ENCODE results near the gene FKBP6.
"Not testable (repeated sequence)": the region's sequence is repeated elsewhere in the genome, so short reads cannot be mapped to it uniquely, and the experiment has no call there.

The FKBP6 gene

DNA sequence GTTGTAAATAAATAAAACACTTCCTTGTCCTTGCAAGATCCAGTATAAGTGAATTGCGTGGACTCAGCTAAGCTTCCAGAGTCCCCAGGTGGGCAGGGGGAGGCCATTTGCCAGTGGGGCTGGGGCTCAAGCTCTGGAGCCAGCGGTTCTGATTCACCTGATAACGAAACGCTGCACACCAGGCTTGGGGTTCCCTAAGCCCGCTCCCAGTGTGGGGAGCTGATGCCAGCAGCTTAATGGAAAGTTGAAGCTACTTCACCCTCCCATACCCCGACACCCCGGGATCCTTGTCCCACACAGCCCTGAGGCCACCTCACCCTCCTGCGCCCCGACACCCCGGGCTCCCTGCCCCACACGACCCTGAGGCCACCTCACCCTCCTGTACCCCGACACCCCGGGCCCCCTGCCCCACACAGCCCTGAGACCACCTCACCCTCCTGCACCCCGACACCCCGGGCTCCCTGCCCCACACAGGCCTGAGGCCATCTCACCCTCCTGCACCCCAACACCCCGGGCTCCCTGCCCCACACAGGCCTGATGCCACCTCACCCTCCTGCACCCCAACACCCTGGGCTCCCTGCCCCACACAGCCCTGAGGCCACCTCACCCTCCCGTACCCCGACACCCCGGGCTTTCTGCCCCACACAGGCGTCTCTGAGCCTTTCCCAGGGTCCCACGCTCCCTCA is 30.8 kb downstream of the FKBP6 start:
- no peak for DNase-seq

GRCh38 chr7:73359306-73359705 is 31.3 kb downstream of the FKBP6 start:
- no peak for DNase-seq

GRCh38 chr7:73359746-73360375 is 31.9 kb downstream of the FKBP6 start:
- no peak for DNase-seq

- DNase-seq, result not testable (repeated sequence)
These were observed 32.6 kb downstream of the FKBP6 start for GRCh38 chr7:73360590-73360989.

DNA sequence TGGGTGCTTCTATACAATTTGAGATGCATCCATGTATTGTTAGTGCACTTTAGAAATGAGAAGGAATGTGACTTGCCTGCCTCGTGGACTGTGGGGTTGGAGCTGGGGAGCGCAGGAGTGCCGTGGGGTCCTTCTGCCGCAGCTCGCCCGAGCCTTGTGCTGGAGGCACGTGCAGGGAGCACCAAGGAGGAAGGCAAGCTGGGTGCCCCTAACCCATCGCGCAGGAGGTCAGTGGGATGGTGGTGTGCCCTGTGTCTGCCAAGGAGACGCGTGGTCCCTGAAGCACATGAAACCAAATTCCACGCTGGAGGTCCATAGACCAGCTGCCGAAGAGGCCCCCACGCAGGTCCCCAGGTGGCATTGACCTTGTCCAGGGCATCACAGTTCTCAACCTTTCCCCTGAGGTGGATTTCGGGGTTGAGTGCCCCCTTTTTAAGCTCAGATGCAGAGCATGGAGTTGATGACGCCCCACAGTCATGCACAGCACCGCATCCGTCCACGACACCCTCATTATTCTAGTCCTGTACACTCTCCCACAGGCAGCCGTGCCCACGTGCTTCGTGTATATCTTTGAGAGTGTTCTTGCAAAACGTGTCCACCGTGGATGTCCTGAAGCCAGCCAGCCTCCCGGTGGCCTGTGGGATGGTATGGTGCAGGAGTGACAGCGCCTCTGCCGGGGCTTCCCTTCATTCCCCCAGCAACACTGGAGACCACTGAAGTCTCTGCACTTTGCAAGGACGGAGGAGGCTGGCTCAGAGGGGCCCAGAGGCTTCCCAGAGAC is 35.5 kb downstream of the FKBP6 start:
- DNase-seq, result no peak

DNA sequence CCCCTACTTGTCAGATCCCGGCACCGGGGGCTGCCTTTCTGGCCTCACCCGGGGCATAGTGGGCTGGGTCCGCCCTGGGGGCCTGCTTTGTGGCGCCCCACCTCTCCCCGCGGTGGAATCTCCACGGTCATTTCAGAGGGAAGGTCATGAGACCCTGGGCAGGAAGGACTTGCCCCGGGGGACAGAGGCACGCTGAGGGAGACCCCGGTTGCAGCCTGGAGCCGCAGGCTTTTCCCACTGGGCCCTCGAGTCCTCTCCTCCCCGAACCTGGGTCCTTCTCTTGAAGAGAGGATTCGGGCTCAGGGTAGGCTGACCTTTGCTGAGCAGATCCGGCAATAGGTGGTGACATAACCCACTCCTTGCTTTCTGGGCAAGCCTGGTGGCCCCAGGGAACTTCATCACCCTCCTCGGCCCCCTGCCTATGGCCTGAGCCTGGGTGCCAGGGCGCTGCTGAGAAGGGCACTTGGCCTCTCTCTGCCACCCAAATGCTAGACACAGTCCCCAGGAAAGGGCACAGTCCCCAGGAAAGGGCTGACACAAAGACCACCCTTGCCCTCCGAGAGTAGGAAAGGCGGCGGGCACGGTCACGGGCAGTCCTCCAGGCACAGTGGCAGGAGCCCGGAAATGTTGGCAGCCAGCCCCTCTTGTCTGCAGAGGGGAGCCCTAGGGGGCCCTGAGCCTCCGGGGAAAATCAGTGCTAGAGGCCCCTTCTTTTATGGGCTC is 36.2 kb downstream of the FKBP6 start:
- no peak for DNase-seq

- no peak for DNase-seq
These were observed 38.2 kb downstream of the FKBP6 start for GRCh38 chr7:73366127-73366526.

DNA sequence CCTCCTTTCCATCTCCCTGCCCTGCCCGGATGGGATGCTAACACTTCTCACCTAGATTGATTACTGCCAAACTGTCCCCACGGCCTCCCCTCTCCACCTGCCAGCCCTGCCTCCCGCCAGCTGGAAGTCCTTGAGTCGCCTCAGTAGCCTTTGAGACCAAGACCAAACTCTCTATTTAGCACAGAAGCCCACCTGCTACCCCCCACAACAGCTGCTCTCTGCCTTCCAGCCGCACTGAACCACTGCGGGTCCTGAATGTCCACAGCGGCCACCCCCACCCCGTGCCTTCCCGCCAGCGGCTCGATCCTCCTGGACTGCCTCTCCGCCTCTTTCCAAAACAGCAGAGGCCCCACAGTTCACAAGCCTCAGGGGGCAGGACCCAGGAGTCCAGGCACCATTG is 39.0 kb downstream of the FKBP6 start:
- no peak for DNase-seq

DNA sequence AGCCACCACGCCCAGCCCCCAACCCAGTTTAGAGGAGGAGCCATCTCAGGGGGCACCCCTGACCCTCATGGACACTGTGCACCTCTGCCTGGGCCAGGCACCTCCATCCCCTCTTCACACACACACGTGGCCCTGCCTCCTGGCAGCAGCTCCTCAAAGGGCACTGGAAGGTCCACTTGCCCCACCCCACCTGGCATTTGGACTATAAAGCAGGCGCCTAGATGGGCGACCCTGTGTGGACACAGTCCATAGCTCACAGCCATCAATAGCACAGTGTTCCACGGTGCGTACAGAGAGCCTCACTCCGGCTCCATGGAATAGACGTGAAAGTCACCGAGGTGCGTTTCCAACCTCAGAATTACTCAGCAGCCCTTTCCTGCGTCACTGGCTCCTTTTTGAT is 41.0 kb downstream of the FKBP6 start:
- no peak for DNase-seq

- no peak for DNase-seq
These were observed 41.7 kb downstream of the FKBP6 start for GRCh38 chr7:73369622-73370021.

DNA sequence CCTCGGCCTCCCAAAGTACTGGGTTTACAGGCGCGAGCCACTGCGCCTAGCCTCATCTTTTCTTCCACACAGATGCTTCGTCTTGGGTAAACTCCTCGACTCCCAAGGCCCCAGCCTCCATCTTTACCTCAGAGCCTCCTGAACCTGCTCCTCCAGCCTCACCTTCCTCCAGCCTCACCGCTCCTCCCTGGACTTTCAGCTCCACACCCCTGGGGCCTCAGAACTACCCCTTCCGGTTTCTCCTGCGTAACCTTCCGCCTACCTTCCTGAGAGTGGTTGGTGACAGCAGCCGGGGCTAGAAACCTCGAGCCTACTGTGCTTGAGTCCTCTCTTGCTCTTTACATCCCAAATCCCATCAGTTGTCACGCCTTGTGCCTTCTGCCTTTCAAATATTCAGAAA is 45.8 kb downstream of the FKBP6 start:
- DNase-seq, result peak; percentile 39

GRCh38 chr7:73376262-73376661 is 48.3 kb downstream of the FKBP6 start:
- not testable (repeated sequence) for DNase-seq

DNA sequence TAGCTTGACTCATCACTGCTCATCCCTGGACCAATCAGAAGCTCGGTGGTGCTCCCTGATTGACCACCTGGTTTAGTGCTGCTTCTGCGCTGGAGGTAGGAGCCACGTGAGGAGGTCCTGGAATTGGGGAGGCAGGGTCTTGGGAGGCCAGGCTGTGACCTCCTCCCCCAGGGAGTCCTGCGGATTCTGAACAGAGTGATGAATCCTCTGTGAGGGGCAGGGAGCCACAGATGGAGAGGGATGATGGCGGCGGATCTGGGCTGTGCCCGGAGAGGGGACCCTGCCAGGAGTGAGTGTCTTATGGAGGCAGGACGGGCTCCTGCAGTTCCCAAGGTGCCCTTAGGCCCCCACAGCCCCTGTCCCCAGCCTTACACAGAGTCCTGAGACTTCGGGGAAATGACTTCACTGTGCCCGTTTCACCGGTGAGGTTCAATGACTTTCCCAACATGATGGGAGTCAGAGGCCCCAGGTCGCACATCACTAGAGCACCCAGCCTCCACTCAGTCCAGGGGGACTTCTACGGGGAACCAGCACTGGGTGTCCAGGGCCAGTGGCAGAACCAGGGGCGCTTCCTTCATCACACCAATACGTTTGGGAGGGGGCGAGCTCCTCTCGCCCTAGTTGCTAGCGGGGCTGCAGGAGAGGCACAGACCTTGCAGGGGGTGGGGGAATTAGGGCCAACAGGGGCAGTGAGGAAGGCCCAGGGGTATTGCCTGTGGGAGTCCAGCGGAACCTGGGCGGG is 48.9 kb downstream of the FKBP6 start:
- DNase-seq, result no peak

GRCh38 chr7:73377413-73378200 is 49.6 kb downstream of the FKBP6 start:
- DNase-seq, result not testable (repeated sequence)

DNA sequence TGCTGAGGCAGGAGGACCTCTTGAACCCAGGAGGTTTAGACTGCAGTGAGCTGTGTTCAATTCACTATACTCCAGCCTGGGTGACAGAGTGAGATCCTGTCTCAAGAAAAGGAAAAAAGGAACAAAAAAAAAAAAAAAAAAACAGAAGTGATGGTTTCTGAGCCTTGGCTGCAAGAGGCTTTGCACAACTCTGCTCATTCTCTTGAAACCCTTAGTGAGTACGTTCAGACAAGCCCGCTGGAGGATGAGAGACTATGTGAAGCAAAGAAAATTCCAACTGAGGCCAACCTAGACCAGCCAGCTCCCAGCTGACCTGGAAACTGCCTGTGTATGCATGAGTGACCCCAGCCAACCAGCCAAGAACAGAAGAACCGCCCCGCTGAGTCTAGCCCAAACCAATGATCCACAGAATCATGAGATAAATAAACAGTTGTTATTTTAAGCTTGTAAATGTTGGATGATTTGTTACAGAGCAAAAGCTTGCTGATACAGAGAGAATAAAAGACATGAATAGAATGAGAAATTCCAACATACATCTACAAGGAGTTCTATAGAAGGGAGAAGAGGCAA is 55.1 kb downstream of the FKBP6 start:
- DNase-seq, result no peak

- no peak for DNase-seq
These were observed 59.4 kb downstream of the FKBP6 start for GRCh38 chr7:73387221-73387828.

DNA sequence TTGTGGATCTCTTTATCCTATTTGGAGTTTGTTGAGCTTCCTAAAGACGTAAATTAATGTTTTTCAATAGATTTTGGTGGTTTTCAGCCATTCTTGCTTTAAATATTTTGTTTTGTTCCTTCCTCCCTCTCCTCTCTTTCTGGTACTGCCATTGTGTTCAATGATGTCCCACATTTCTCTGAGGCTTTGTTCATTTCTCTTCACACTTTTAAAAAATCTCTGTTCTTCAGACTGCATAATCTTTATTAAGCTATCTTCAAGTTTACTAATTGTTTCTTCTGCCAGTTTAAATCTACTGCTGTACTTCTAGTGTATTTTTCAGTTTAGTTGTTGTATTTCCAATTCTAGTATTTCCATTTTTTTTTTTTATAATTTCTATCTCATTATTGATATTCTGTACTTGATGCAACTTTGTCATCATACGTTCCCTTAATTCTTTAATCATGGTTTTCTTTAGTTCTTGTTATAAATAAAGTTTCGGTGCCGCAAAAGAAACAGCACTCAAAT is 60.0 kb downstream of the FKBP6 start:
- no peak for DNase-seq

GRCh38 chr7:73391396-73391795 is 63.4 kb downstream of the FKBP6 start:
- no peak for DNase-seq

DNA sequence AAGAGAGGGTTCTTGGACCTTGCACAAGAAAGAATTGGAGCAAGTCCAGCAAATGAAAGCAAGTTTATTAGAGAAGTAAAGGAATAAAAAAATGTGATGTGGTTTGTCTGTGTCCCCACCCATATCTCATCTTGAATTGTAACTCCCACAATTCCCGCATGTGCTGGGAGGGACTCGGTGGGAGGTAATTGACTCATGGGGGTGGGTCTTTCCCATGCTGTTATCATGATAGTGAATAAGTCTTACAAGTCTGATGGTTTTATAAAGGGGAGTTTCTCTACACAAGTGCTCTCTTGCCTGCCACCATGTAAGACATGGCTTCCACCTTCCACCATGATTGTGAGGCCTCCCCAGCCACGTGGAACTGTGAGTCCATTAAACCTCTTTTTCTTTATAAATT is 66.5 kb downstream of the FKBP6 start:
- no peak for DNase-seq
